GM19463 (cell line): ENCODE results near the gene PER3.

ENCODE experiments used
- ATAC-seq: cut with Tn5 transposase; IDR thresholded peaks from one replicate; pipeline ENCODE4 v1.9.1; 2021; ENCODE audit warnings: mild to moderate bottlenecking, moderate library complexity; ENCODE audit not compliant: unreplicated experiment

Gene PER3

DNA sequence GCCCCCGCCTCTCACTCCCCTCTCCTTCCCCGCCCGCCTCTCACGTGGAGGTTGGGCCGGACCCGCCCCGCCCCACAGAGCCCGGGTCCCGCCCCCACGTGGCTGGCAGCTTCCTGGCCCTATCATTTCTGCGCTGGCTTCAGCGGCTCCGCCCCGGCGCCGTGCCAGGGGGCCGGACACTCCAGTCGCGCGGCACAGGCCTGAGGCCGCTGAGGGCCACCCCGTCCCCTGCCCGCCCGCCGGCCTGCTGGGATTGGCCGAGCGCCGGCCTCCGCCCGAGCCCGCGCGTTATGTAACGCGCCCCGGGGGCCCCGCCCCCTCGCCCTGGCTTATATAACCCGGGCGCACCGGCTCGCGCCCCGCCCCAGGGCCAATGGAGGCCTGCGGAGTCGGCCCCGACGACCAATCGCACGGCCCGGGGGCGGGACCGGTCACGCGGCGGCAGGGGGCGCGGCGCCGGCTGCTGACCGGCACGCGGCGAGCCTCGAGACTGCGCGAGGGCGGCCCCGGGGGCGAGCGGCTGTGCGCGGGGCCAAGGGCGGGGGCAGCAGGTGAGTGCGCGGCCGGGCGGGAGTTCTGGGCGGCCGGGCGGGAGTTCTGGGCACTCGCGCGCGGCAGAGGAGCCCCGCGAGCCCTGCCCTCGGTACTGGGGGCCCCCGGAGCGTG is at the start of gene PER3:
PER3 (plus strand) TSS at position 466 of the 666 bp plus-strand sequence. CDS start 587 bp downstream, outside the sequence.
- peak; percentile 93 for ATAC-seq

DNA sequence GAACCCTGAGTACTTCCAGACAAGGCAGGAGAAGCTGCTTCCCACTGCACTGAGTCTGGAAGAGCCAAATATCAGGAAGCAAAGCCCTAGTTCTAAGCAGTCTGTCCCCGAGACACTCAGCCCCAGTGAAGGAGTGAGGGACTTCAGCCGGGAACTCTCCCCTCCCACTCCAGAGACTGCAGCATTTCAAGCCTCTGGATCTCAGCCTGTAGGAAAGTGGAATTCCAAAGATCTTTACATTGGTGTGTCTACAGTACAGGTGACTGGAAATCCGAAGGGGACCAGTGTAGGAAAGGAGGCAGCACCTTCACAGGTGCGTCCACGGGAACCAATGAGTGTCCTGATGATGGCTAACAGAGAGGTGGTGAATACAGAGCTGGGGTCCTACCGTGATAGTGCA is 46.0 kb upstream of the PER3 start:
- no peak for ATAC-seq

DNA sequence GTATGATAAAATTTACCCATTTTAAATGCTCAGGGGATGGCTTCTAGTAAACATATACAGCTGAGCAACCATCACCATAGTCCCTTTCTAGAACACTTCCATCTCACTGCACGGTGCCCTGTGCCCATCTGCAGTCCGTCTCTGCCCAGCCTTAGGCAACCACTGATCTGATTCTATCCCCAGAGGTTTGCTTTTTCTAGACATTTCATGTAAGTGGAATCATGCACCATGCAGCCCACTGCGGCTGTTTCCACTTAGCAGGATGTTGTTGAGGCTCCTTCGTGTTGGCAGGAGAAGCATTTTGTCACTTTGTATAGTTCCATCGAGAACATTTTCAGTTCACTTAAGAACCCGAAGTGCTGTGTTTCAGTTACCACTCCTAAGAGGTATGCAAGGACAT is 40.7 kb upstream of the PER3 start:
- no peak for ATAC-seq

DNA sequence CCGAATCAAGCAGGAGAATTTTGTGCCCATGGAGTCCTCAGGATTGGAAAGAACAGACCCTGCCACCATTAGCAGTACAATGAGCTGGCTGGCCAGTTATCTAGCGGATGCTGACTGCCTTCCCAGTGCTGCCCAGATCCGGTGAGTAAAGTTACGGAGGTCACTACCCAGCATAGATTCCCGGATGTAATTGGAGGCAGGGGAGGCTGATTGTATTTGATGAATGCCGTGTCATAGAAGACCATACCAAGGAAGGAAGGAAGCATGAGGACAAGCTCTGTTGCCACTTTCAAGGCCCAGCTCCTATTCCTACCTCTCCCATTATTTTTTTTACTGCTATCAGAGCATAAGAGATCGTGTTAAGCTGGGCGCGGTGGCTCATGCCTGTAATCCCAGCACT is 39.2 kb upstream of the PER3 start:
- ATAC-seq = no peak

DNA sequence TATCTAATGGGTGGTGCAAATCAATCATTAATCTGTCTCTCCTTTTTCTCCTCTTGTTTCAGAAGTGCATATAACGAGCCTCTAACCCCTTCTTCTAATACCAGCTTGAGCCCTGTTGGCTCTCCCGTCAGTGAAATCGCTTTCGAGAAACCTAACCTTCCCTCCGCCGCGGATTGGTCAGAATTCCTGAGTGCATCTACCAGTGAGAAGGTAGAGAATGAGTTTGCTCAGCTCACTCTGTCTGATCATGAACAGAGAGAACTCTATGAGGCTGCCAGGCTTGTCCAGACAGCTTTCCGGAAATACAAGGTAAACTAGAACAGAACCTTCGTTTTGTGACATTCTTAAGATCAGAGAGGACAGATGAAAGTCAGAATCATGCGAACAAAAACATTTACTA is 38.3 kb upstream of the PER3 start:
- ATAC-seq = no peak

DNA sequence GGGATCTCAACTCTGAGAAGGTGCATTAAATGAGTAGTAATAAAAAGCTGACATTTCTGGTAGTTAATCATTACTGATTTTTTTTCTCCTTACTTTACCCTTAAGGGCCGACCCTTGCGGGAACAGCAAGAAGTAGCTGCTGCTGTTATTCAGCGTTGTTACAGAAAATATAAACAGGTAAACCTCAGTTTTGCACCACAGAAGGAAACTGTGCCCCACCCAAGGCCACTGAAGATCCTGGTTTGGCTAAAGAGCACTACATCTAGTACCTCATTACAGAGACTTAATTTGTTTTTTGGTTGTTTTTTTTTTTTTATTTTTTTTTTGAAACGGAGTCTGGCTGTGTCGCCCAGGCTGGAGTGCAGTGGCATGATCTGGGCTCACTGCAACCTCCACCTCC is 36.5 kb upstream of the PER3 start:
- ATAC-seq = no peak

DNA sequence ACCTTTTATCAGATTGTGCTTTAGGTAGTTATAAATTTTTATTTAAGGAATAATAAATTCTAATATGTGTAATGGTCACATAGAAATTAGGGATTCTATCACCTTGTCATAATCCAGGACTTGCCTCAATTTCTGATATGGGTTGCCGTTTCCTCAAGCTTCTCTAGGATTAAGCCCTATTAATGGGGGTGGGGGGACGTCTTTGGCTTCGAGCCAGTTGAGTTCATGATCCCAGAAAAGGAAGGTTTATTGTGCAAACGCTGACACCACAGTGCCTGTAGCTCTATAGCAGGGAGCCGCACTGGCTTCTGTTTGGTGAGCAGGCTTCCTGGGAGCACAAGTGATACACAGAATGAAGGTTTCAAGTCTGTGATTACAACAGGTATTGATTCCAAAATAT is 35.0 kb upstream of the PER3 start:
- no peak for ATAC-seq

DNA sequence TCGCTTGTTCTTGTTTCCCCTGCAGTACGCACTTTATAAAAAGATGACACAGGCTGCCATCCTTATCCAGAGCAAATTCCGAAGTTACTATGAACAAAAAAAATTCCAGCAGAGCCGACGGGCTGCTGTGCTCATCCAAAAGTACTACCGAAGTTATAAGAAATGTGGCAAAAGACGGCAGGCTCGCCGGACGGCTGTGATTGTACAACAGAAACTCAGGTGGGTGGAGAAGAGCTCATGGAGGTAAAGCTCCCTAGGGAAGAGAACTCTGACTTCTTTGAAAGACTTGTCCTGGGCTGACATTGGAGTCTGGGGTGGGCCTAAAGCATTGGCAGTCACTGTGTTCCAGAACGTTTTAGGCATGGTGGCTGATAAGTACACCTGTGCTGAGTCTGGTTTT is 32.9 kb upstream of the PER3 start:
- ATAC-seq = no peak

DNA sequence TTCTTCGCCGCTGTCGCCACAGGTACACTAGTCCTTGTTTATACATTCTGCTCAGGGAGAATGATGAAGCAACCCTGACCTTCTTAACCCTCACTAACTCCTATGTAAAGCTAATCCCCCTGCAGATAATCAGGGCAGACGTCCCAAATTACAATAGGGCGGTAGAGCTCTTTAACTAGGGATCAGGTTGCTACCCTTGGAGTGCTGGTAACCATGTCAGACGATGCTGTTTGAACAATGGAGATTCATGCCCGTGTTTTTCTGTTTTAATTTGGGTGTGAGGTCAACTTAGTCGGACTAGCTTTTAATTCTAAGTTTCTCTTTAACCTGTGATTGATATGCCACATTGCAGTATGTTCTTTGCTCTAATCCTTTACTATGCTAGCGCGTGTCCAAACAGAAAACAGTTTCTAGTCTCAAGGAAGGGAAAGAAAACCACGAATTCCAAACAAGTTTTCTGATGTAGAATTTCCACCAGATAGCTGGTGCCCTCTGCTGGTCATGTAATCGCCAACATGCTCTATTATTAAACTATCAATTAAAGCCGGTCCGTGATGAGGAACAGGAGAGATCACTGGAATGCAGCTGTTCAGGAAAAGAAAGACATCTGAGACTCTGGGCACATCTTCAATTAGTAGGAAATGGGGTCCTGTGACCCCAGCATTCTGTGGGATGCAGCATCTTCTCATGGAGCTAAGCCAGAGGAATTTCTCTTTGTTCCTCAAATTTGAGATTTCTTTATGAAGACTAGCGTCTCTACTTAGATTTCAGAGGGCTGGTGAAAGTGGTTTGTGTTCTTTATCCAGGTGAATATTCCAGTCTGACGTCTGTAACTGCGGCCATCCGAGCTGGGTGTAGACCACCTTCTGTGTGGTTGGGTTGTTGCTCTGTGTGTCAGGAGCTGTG is 31.3 kb upstream of the PER3 start:
- ATAC-seq = no peak

DNA sequence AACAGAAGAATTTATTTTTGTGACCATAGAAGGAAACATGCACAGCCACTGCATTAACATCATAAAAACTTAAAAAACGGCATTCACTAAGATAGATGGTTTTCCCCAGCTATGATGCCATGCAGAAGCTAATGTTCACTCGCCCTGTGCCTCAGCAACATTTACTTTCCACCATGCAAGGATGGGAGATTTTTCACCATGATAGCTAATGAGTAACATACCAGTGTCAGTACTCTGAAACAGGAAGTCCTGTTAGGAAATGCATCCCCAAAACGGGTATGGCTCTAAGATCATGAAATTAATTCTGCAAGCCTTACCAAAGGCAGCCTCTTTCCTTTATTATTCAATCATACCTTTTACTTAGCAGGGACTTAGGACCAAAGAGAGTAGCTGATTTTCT is 30.4 kb upstream of the PER3 start:
- ATAC-seq = no peak

DNA sequence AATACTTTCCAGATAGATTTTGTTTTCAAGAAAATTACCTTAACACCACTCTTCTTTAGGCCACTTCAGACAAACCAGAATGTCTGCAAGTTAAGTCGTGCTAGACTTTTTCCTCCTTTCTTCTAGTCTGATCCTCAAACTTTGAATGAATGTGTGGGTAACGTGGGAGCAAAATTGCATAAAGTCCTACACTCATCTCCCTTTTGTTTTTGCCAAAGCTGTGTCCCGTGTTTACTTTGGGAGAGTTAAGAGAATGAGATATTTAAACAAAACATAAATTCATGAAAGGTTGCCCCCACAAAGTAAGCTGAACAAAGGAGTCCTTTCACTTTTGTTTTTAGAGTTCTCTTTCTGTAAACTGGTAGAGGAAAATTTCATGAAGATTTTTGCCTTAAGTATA is 29.9 kb upstream of the PER3 start:
- ATAC-seq = no peak

DNA sequence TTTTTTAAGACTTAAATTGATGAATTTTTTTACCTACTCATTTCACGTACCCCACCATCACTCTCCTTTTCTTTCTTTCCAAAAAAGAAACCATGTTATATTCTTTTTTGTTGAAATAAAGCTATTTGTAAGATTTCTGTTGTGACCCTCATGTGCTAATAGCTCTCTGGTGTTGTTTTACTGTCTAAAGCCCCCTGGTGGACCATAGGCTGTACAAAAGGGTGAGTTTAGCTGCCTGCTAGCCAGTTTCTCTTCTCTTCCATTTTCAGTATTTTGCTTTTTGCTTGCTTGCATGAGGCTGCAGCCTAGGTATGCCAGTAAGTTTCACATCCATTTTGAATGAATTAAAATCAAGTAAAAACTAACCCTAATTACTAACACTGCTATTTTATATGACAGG is 28.6 kb upstream of the PER3 start:
- no peak for ATAC-seq

DNA sequence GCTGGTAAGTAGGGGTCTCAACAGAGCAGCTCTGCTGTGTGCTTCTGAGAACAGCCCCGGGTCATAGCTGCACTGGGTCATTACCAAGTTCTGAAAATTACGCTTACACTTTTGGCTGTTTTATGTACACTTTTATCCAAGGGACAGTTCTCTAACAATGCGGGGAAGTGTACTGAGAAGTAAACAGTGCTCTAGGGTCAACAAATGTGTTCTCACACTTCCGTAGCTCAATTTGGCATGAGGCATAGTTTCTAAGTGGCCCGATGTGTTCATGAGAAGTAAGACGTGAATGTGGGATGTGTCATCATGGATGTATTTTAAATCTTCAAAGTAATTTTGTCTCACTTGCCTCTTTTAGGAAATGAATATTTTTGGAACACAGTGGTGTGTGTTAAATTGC is 23.8 kb upstream of the PER3 start:
- no peak for ATAC-seq

DNA sequence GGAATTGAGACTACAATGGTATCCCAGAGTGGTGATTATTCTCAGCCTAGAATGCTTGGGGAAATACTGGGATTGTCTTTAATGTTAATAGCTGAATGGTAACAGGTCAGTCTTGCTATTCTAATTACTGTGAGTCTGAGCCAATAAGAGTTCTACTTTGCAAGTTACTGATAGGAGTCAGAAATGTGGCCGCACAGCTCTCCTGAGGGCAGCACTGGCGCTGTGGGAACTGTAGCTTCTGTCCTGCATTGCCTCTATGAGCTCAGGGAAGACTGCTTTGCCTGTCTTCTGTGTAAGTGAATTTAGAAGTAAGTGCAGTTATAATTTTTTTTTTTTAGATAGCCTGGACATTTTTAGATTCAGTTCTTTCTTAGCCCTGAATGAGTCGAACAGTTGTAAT is 23.0 kb upstream of the PER3 start:
- no peak for ATAC-seq

DNA sequence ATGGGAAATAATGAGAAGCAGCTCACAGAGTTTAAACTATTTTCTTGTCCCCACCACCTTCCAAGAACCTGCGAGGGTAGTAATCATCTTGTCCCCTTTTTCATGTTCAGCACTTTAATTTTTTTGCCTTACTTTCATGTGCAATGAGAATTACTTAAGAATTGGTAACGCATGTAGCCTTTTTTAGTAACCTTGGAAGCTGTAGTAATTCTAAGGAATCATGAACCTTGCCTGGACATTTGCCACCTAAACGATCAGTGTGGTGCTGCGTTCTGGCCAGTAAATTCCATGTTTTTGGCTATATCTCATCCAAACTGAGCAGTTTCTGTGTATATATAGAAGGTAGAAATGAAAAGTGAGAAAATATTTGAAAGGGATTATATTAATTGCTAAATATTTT is 16.9 kb upstream of the PER3 start:
- ATAC-seq = no peak

DNA sequence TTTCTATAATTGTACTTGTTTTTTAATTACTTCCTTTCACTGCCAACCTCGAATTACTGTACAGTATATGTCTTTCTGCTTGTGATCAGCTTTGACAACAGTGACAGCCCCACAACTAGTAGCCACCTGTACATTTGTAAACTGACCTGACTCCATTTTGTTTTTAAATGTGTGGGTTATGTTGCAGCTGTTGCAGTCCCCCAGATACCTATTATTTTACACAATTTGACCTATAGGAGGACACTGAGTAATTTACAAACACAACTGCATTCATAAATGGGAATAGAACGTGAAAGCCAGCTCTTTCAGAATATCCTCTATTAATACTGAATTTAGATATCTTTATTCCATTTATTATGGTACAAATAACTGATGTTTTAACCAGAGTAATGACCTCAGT is 15.5 kb upstream of the PER3 start:
- no peak for ATAC-seq

DNA sequence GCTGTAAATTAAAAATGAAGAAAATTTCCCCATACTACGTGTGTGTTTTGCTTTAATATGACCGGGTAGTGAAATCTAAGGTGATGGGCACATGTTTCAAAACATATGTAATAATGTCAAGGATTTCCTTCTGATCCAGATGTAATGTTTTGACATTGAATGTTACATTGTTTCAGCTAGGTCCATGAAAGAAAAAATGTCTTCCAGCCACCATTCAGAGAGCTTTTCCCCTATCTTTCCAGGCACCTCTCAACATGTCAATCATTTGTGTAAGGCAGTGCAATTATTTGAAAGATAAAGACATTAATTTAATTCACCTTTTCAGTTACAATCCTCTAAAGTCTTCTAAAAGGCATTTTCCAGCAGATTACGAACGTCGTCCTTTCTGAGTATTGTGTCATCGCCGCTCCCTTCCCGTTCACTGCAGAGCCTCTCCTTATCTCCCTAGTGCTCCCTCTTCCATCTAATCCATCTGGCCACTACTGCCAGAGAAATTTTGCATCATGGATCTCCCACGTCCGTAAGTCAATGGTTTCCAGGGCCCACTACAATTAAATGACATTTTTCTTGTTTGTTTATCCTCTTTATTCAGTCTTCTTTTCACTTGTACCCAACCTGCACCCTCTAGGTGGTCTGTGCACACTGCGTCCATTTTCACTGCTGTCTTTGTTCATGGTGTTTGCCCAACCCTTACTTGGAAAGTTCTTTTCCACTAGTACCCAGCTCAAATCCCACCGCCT is 14.2 kb upstream of the PER3 start:
- no peak for ATAC-seq

DNA sequence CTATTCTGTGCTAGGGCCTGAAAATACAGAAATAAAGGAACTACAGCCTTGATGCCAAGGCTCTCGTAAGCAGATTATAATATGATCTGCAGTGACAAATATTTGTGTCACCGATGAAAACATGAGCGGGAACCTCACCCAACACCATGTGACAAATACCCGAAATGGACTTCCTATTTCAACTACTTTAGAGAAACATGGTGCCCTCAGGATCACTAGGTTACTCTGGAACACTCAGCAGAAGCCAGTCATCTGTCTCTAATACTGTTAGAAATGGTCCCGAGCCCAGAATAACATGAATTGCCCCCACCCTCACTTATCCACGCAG is 13.5 kb upstream of the PER3 start:
- no peak for ATAC-seq

DNA sequence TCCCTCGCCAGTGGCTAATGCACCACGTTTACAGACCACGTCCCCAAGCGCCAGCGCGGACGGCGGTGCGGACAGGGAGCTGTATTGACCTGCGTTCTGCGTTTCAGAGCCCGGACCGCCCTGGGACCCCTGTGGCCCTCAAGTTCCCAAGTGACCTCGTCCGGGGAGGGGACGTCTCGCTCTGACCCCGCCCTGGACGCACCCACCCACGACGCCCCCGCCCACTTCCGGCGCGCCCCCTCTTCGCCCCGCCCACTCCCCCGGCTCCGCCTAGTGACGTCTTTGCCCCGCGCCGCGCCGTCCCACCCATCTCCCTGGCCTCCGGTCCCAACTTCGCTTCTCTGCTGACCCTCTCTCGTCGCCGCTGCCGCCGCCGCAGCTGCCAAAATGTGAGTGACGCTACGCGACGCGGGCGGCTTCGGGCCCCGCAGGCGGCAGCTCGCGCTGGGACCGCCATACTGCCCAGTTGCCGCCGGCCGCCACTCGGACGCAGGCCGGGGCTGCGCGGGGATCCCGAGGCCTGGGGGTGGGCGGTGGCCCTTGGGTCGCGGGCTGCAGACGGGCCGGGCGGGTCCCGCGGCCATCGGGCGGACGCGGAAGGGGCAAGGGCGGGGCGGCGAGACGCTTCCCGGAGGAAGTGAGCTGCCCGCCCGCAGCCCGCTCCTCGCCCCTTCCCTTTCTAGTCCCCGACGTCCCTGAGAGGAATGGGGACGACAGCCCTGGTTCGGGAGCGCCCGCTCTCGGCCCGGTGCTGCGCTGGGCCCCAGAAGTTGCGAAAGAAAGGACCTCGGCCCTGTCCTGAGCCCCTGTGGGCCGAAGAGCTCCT is 12.9 kb upstream of the PER3 start, which contains the start of gene VAMP3:
VAMP3 (plus strand) TSS at position 300 of the 826 bp plus-strand sequence; CDS start at position 388, 88 bp downstream.
- ATAC-seq = peak; percentile 73

DNA sequence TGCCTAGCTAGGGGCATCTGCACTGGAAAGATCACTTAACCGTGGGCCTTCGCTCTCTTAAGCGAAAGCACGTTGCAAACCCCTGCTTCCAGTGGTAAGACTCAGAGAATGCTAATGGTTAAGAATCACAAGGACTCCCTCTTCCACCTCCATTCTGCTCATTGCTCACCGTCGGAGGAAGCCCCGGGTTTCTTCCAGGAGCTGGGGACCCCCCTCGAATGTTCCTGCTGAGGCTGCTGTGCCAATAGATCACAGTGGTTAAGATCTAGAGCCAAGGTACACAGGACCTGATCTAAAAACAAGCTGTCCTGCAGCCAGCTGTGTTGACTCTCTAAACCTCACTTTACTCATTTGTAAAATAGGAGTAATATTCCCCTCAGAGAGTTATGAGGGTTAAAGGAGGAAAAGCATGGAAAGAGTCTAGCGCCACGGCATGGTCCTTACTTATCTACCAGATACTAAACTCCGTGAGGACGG is 12.2 kb upstream of the PER3 start:
- ATAC-seq = no peak

DNA sequence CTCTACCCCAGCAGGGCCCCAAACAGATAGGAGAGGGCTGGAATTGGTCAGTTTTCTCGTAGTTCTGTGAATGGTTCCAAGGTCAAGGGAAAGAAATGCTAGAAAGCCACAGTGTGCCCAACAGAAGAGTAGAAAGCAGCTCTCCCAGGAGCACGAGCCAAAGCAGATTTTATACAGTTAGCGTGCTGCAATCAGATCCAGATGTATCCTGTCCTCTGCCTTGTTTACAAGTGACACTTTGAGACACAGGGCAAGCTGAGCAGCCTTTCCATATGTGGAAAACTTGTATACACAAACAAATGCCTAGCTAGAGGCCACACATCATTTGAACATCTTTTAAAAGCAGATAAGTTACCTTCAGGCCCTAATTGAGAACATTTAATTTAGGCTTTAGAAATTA is 6.5 kb upstream of the PER3 start:
- ATAC-seq = no peak
